Spinal cord (tissue), 10 donors: ENCODE measurements around the gene QSOX2. TPM values are rescaled to one million over a fixed set of nuclear protein-coding genes. Genes with fewer than 3 reads are reported as not detected.

Experiments
- DNase-seq, 6 donors: peaks; one replicate each; pipeline versions ENCODE4 v3.0.0 to v3.0.0-alpha.2; 2013 to 2015; ENCODE audit warnings: low spot score in 6 of 6, low read depth in 4 of 6
- H3K27ac ChIP-seq: one replicate; pipeline ENCODE4 v1.5.1; 2013; ENCODE audit warnings: low read depth, low read length, control low read depth
- H3K27me3 ChIP-seq: one replicate; pipeline ENCODE4 v1.6.1; 2013; ENCODE audit warnings: low read length; ENCODE audit not compliant: control insufficient read depth, insufficient read depth
- H3K36me3 ChIP-seq: one replicate; pipeline ENCODE4 v1.6.1; 2013; ENCODE audit warnings: low read length; ENCODE audit not compliant: control insufficient read depth, insufficient read depth
- H3K4me1 ChIP-seq: one replicate; pipeline ENCODE4 v1.6.1; 2013; ENCODE audit warnings: low read length; ENCODE audit not compliant: control insufficient read depth, insufficient read depth
- H3K4me3 ChIP-seq: one replicate; pipeline ENCODE4 v1.5.1; 2013; ENCODE audit warnings: low read depth, low read length, control low read depth
- H3K9me3 ChIP-seq: one replicate; pipeline ENCODE4 v1.6.1; 2013; ENCODE audit warnings: low read length; ENCODE audit not compliant: control insufficient read depth, insufficient read depth
- WGBS: methylation state at CpG from one replicate; pipeline ENCODE4 v1.1.5; 2013; ENCODE audit warnings: missing lambda C conversion rate; ENCODE audit not compliant: insufficient coverage; 5-methylcytosine and 5-hydroxymethylcytosine counted together
- polyA plus RNA-seq, 2 donors: library from polyadenylated mRNA; unstranded; fragments of 120-200 nt; gene quantifications; one replicate each; pipeline ENCODE4 v1.2.1, GENCODE V29; 2013; ENCODE audit not compliant: insufficient read length in 2 of 2
- total RNA-seq, 2 donors: library from RNA; depleted of rRNA in 1 of 2; stranded (reverse); fragments of 120-200 nt in 1 of 2; fragments of >200 nt in 1 of 2; gene quantifications; one replicate each; pipeline versions ENCODE4 v1.2.3 to v1.2.4, GENCODE V29; 2013 to 2014
- donor health status: healthy.

QSOX2 gene
- total and polyA plus RNA-seq, 4 donors = 7.2 to 17.0 (median 13.6) TPM

GRCh38 chr9:136216541-136217244 lies 28.9 kb downstream of the QSOX2 start:
- Histone ChIP-seq H3K36me3 (peaks cover 93% of the 10 kb centered on the region), H3K4me1 (no peaks in the 10 kb centered on the region), H3K27me3 (no peaks in the 10 kb centered on the region), H3K4me3 (no peak overlapping the region), H3K27ac (no peak overlapping the region), H3K9me3 (no peaks in the 10 kb centered on the region)
- 83% methylated on average over 37 of the region's 37 CpGs for WGBS
- DNase-seq = no peak

- Histone ChIP-seq H3K9me3 (no peaks in the 10 kb centered on the region), H3K27ac (no peak overlapping the region), H3K4me1 (no peaks in the 10 kb centered on the region), H3K36me3 (peaks cover 91% of the 10 kb centered on the region), H3K4me3 (no peak overlapping the region), H3K27me3 (no peaks in the 10 kb centered on the region)
- WGBS = 99% methylated on average over 6 of the region's 9 CpGs
- no peak for DNase-seq
Observed at GRCh38 chr9:136213733-136214132, 31.9 kb downstream of the QSOX2 start.

GRCh38 chr9:136212345-136212950 lies 33.2 kb downstream of the QSOX2 start:
- H3K27ac ChIP-seq = no peak overlapping the region
- 91% methylated on average over 24 of the region's 28 CpGs for WGBS
- no peak overlapping the region for H3K4me3 ChIP-seq
- H3K27me3 ChIP-seq = no peaks in the 10 kb centered on the region
- H3K4me1 ChIP-seq = no peaks in the 10 kb centered on the region
- H3K9me3 ChIP-seq = no peaks in the 10 kb centered on the region
- no peak for DNase-seq
- H3K36me3 ChIP-seq = peaks cover 90% of the 10 kb centered on the region

- Histone ChIP-seq H3K4me1 (no peaks in the 10 kb centered on the region), H3K4me3 (no peak overlapping the region), H3K27me3 (no peaks in the 10 kb centered on the region), H3K27ac (no peak overlapping the region), H3K9me3 (no peaks in the 10 kb centered on the region), H3K36me3 (peaks cover 85% of the 10 kb centered on the region)
- WGBS = 88% methylated on average over 33 of the region's 35 CpGs
- DNase-seq = no peak
Observed at GRCh38 chr9:136211441-136212344, 33.9 kb downstream of the QSOX2 start.

- H3K36me3 ChIP-seq = peaks cover 78% of the 10 kb centered on the region
- H3K27me3 ChIP-seq = no peaks in the 10 kb centered on the region
- DNase-seq = no peak
- H3K27ac ChIP-seq = no peak overlapping the region
- no peaks in the 10 kb centered on the region for H3K9me3 ChIP-seq
- no peak overlapping the region for H3K4me3 ChIP-seq
- WGBS = 88% methylated on average over 15 of the region's 15 CpGs
- no peaks in the 10 kb centered on the region for H3K4me1 ChIP-seq
Observed at GRCh38 chr9:136211006-136211405, 34.6 kb downstream of the QSOX2 start.

- Histone ChIP-seq H3K36me3 (peaks cover 80% of the 10 kb centered on the region), H3K4me1 (peaks cover 3% of the 10 kb centered on the region), H3K4me3 (no peak overlapping the region), H3K9me3 (no peaks in the 10 kb centered on the region), H3K27ac (no peak overlapping the region), H3K27me3 (peaks cover 7% of the 10 kb centered on the region)
- 76% methylated on average over 11 of the region's 16 CpGs for WGBS
- no peak for DNase-seq
Observed at GRCh38 chr9:136210276-136210675, 35.3 kb downstream of the QSOX2 start.

- Histone ChIP-seq H3K36me3 (peaks cover 77% of the 10 kb centered on the region), H3K9me3 (no peaks in the 10 kb centered on the region), H3K4me3 (no peak overlapping the region), H3K27me3 (peaks cover 9% of the 10 kb centered on the region), H3K27ac (no peak overlapping the region), H3K4me1 (peaks cover 6% of the 10 kb centered on the region)
- WGBS = 89% methylated on average over 17 of the region's 17 CpGs
- DNase-seq = no peak
Observed at GRCh38 chr9:136209786-136210185, 35.8 kb downstream of the QSOX2 start.

GRCh38 chr9:136209232-136209631 lies 36.4 kb downstream of the QSOX2 start:
- DNase-seq = no peak
- Histone ChIP-seq H3K9me3 (no peaks in the 10 kb centered on the region), H3K27ac (no peak overlapping the region), H3K27me3 (peaks cover 15% of the 10 kb centered on the region), H3K36me3 (peaks cover 71% of the 10 kb centered on the region), H3K4me1 (peaks cover 11% of the 10 kb centered on the region), H3K4me3 (no peak overlapping the region)
- WGBS = 94% methylated on average over 16 of the region's 17 CpGs

GRCh38 chr9:136208675-136209074 lies 36.9 kb downstream of the QSOX2 start:
- 86% methylated on average over 17 of the region's 17 CpGs for WGBS
- Histone ChIP-seq H3K27me3 (peaks cover 20% of the 10 kb centered on the region), H3K4me3 (no peak overlapping the region), H3K27ac (no peak overlapping the region), H3K36me3 (peaks cover 66% of the 10 kb centered on the region), H3K4me1 (peaks cover 14% of the 10 kb centered on the region), H3K9me3 (no peaks in the 10 kb centered on the region)
- no peak for DNase-seq
